Left ventricle myocardium inferior (tissue), 1 donor: ENCODE results near the gene TBC1D22A. TPM values are rescaled to one million over a fixed set of nuclear protein-coding genes. Genes with fewer than 3 reads are reported as not detected.
A peak's percentile ranks its signal among the peaks of the same experiment; 100 is the strongest.

ENCODE experiments used
- DNase-seq: peaks from one replicate; pipeline ENCODE4 v3.0.0-alpha.2; 2020
- H3K27ac ChIP-seq: fragments of 200-600 bp; replicated peaks from 2 replicates; pipeline ENCODE4 v1.8.0; 2021
- H3K27me3 ChIP-seq: fragments of 200-600 bp; 2 replicates; pipeline ENCODE4 v1.8.0; 2021; ENCODE audit warnings: low read depth
- H3K36me3 ChIP-seq: fragments of 200-600 bp; 2 replicates; pipeline ENCODE4 v1.8.0; 2021
- H3K4me1 ChIP-seq: fragments of 200-600 bp; 2 replicates; pipeline ENCODE4 v1.8.0; 2021
- H3K4me3 ChIP-seq: fragments of 200-600 bp; 2 replicates; pipeline ENCODE4 v1.8.0; 2021; ENCODE audit warnings: mild to moderate bottlenecking, moderate library complexity
- H3K9me3 ChIP-seq: fragments of 200-600 bp; replicated peaks from 2 replicates; pipeline ENCODE4 v1.8.0; 2021
- CTCF ChIP-seq: fragments of 200-600 bp; IDR thresholded peaks from 2 replicates; pipeline ENCODE4 v1.8.0; 2021; ENCODE audit warnings: antibody characterized with exemption, mild to moderate bottlenecking, borderline replicate concordance
- intact Hi-C: fragments of 100-400 bp; cut with micrococcal nuclease; formaldehyde crosslinking; loops from one replicate; pipeline ENCODE4 v1.11.0; 2022
- total RNA-seq: library from RNA; stranded (reverse); fragmentation: NEBNext Ultra II Directional; extraction: Animal tissue kit (Norgen Biotek cat#: 25700); gene quantifications from one replicate; pipeline ENCODE4 v1.2.1, GENCODE V29; 2021
- donor health status: DM: no; HTN: yes; CAD: no; lungs with severe emphysema.

Gene TBC1D22A
- total RNA-seq, 1 donor from 2014 or later, result 16.2 TPM

GRCh38 chr22:46844606-46845210 lies 82.3 kb downstream of the TBC1D22A start:
- Histone ChIP-seq H3K36me3 (no peaks in the 10 kb centered on the region), H3K27me3 (no peaks in the 10 kb centered on the region), H3K27ac (peak overlapping the region; percentile 20), H3K4me1 (peaks cover 17% of the 10 kb centered on the region), H3K9me3 (no peaks in the 10 kb centered on the region), H3K4me3 (peak overlapping the region; percentile 44)
- intact Hi-C loops, result no loop called here
- no peak for DNase-seq
- no peak for TF ChIP-seq CTCF

GRCh38 chr22:46845296-46846149 lies 83.1 kb downstream of the TBC1D22A start:
- intact Hi-C loops, result no loop called here
- Histone ChIP-seq H3K9me3 (no peaks in the 10 kb centered on the region), H3K27me3 (no peaks in the 10 kb centered on the region), H3K27ac (peak overlapping the region; percentile 20), H3K36me3 (no peaks in the 10 kb centered on the region), H3K4me3 (peak overlapping the region; percentile 44), H3K4me1 (peaks cover 17% of the 10 kb centered on the region)
- DNase-seq, result no peak
- peak; percentile 59 for TF ChIP-seq CTCF

- peaks cover 17% of the 10 kb centered on the region for H3K4me1 ChIP-seq
- no peaks in the 10 kb centered on the region for H3K9me3 ChIP-seq
- H3K27me3 ChIP-seq, result no peaks in the 10 kb centered on the region
- H3K27ac ChIP-seq, result no peak overlapping the region
- no peak for DNase-seq
- TF ChIP-seq CTCF, result no peak
- intact Hi-C loops, result no loop called here
- H3K36me3 ChIP-seq, result peaks cover under 1% of the 10 kb centered on the region
- no peak overlapping the region for H3K4me3 ChIP-seq
Measured at GRCh38 chr22:46846150-46846831, 83.8 kb downstream of the TBC1D22A start.

GRCh38 chr22:46846832-46847355 lies 84.4 kb downstream of the TBC1D22A start:
- H3K27ac ChIP-seq, result no peak overlapping the region
- H3K27me3 ChIP-seq, result no peaks in the 10 kb centered on the region
- no peak overlapping the region for H3K4me3 ChIP-seq
- no peak for DNase-seq
- H3K36me3 ChIP-seq, result peaks cover 5% of the 10 kb centered on the region
- intact Hi-C loops, result no loop called here
- H3K9me3 ChIP-seq, result no peaks in the 10 kb centered on the region
- peaks cover 17% of the 10 kb centered on the region for H3K4me1 ChIP-seq
- TF ChIP-seq CTCF, result no peak

GRCh38 chr22:46848197-46848596 lies 85.7 kb downstream of the TBC1D22A start:
- DNase-seq, result no peak
- H3K27me3 ChIP-seq, result no peaks in the 10 kb centered on the region
- H3K27ac ChIP-seq, result no peak overlapping the region
- TF ChIP-seq CTCF, result no peak
- H3K9me3 ChIP-seq, result no peaks in the 10 kb centered on the region
- H3K36me3 ChIP-seq, result peaks cover 5% of the 10 kb centered on the region
- peaks cover 17% of the 10 kb centered on the region for H3K4me1 ChIP-seq
- no peak overlapping the region for H3K4me3 ChIP-seq
- intact Hi-C loops, result no loop called here
